Choroid plexus epithelial cell (primary cell): ENCODE measurements around the gene SCAND1.
A peak's percentile ranks its signal among the peaks of the same experiment; 100 is the strongest.

ENCODE experiments used
- DNase-seq: peaks from one replicate; pipeline ENCODE4 v3.0.0-alpha.2; 2010; ENCODE audit warnings: low read depth
- H3K4me3 ChIP-seq: 2 replicates; pipeline ENCODE4 v1.5.1; 2011; ENCODE audit warnings: low read depth, mild to moderate bottlenecking, control low read depth, low read length, moderate library complexity
- CTCF ChIP-seq: conservative IDR thresholded peaks from 2 replicates; pipeline ENCODE4 v1.5.1; 2011; ENCODE audit warnings: low read depth, mild to moderate bottlenecking, control low read depth, inconsistent platforms, low read length, moderate library complexity

The SCAND1 gene

GRCh38 chr20:35991142-35991771 lies 37.0 kb upstream of the SCAND1 start:
- DNase-seq, result peak; percentile 74
- peak; percentile 68 for TF ChIP-seq CTCF
- no peak overlapping the region for H3K4me3 ChIP-seq

GRCh38 chr20:35988910-35989463 lies 34.7 kb upstream of the SCAND1 start:
- H3K4me3 ChIP-seq, result no peak overlapping the region
- no peak for TF ChIP-seq CTCF
- DNase-seq, result no peak

- no peak for DNase-seq
These were observed 31.5 kb upstream of the SCAND1 start for GRCh38 chr20:35985806-35986205.

GRCh38 chr20:35984382-35984781 lies 30.1 kb upstream of the SCAND1 start:
- no peak for DNase-seq
- TF ChIP-seq CTCF, result no peak
- H3K4me3 ChIP-seq, result no peak overlapping the region

More at GRCh38 chr20:35985806-35986205, 31.5 kb upstream of the SCAND1 start:
- no peak overlapping the region for H3K4me3 ChIP-seq
- no peak for TF ChIP-seq CTCF

GRCh38 chr20:35981969-35982368 lies 27.7 kb upstream of the SCAND1 start:
- no peak for DNase-seq
- no peak for TF ChIP-seq CTCF
- no peak overlapping the region for H3K4me3 ChIP-seq

GRCh38 chr20:35979544-35979943 lies 25.2 kb upstream of the SCAND1 start:
- no peak for TF ChIP-seq CTCF
- no peak for DNase-seq
- no peak overlapping the region for H3K4me3 ChIP-seq

- DNase-seq, result peak; percentile 37
- TF ChIP-seq CTCF, result no peak
- H3K4me3 ChIP-seq, result no peak overlapping the region
These were observed 23.8 kb upstream of the SCAND1 start for GRCh38 chr20:35978041-35978513.
